Measurements from ENCODE around the gene CEP162. TPM values are rescaled to one million over a fixed set of nuclear protein-coding genes. Genes with fewer than 3 reads are reported as not detected.

Gene CEP162
- total RNA-seq, 1 donor from 2014 or later, result 28.8 TPM

GRCh38 chr6:84183430-84183829, 44.0 kb downstream of the CEP162 start:
- Histone ChIP-seq H3K4me3 (no peak overlapping the region), H3K36me3 (no peaks in the 10 kb centered on the region), H3K79me2 (ENCODE audit: low read depth) (no peaks in the 10 kb centered on the region), H3K4me2 (no peak overlapping the region), H3K9me3 (ENCODE audit: low read depth) (no peaks in the 10 kb centered on the region), H4K20me1 (ENCODE audit: low read depth) (no peaks in the 10 kb centered on the region), H3F3A (ENCODE audit: low read depth) (no peaks in the 10 kb centered on the region), H3K27me3 (no peaks in the 10 kb centered on the region), H2AFZ (replicated peaks) (no peak overlapping the region), H3K9ac (no peak overlapping the region), H3K27ac (no peak overlapping the region), H3K4me1 (no peaks in the 10 kb centered on the region)
- Mint-ChIP-seq H3K27me3 (ENCODE audit: insufficient read depth, low read depth) (no peaks in the 10 kb centered on the region), H3K4me1 (no peaks in the 10 kb centered on the region), H3K4me3 (no peak overlapping the region), H3K9me3 (peaks cover 2% of the 10 kb centered on the region), H3K27ac (no peak overlapping the region), H3K36me3 (peaks cover 16% of the 10 kb centered on the region)
- no peak for DNase-seq (ENCODE audit: low spot score)
- TF ChIP-seq CTCF (IDR thresholded peaks at IDR 0.05) (no peak), EZH2 (IDR thresholded peaks at IDR 0.05) (no peak), EZH2phosphoT487 (IDR thresholded peaks at IDR 0.05) (no peak)

- Histone ChIP-seq H3K27ac (no peak overlapping the region), H3K9me3 (ENCODE audit: low read depth) (no peaks in the 10 kb centered on the region), H3K79me2 (ENCODE audit: low read depth) (no peaks in the 10 kb centered on the region), H3K36me3 (no peaks in the 10 kb centered on the region), H3K4me2 (no peak overlapping the region), H3K27me3 (no peaks in the 10 kb centered on the region), H3F3A (ENCODE audit: low read depth) (no peaks in the 10 kb centered on the region), H2AFZ (replicated peaks) (no peak overlapping the region), H4K20me1 (ENCODE audit: low read depth) (no peaks in the 10 kb centered on the region), H3K4me3 (no peak overlapping the region), H3K9ac (no peak overlapping the region), H3K4me1 (no peaks in the 10 kb centered on the region)
- H3K9me3 Mint-ChIP-seq, result peaks cover 2% of the 10 kb centered on the region
- no peaks in the 10 kb centered on the region for H3K4me1 Mint-ChIP-seq
- H3K4me3 Mint-ChIP-seq, result no peak overlapping the region
- no peak for TF ChIP-seq CTCF (IDR thresholded peaks at IDR 0.05)
- no peak for TF ChIP-seq EZH2phosphoT487 (IDR thresholded peaks at IDR 0.05)
- no peak for TF ChIP-seq EZH2 (IDR thresholded peaks at IDR 0.05)
- no peak for DNase-seq (ENCODE audit: low spot score)
- no peaks in the 10 kb centered on the region for H3K27me3 Mint-ChIP-seq (ENCODE audit: insufficient read depth, low read depth)
- no peak overlapping the region for H3K27ac Mint-ChIP-seq
- H3K36me3 Mint-ChIP-seq, result peaks cover 19% of the 10 kb centered on the region
Observed at GRCh38 chr6:84182001-84182400, 45.4 kb downstream of the CEP162 start.

GRCh38 chr6:84177241-84177640, 50.2 kb downstream of the CEP162 start:
- Histone ChIP-seq H3K27me3 (no peaks in the 10 kb centered on the region), H3K79me2 (ENCODE audit: low read depth) (no peaks in the 10 kb centered on the region), H3K4me3 (no peak overlapping the region), H3K9me3 (ENCODE audit: low read depth) (no peaks in the 10 kb centered on the region), H2AFZ (replicated peaks) (no peak overlapping the region), H3K4me2 (no peak overlapping the region), H3K27ac (no peak overlapping the region), H3F3A (ENCODE audit: low read depth) (no peaks in the 10 kb centered on the region), H3K4me1 (no peaks in the 10 kb centered on the region), H3K36me3 (no peaks in the 10 kb centered on the region), H4K20me1 (ENCODE audit: low read depth) (no peaks in the 10 kb centered on the region), H3K9ac (no peak overlapping the region)
- no peak overlapping the region for H3K4me3 Mint-ChIP-seq
- H3K36me3 Mint-ChIP-seq, result peaks cover 24% of the 10 kb centered on the region
- H3K9me3 Mint-ChIP-seq, result peaks cover 2% of the 10 kb centered on the region
- peak; percentile 10 for DNase-seq (ENCODE audit: low spot score)
- H3K27me3 Mint-ChIP-seq (ENCODE audit: insufficient read depth, low read depth), result no peaks in the 10 kb centered on the region
- no peak for TF ChIP-seq EZH2phosphoT487 (IDR thresholded peaks at IDR 0.05)
- no peak for TF ChIP-seq EZH2 (IDR thresholded peaks at IDR 0.05)
- no peak for TF ChIP-seq CTCF (IDR thresholded peaks at IDR 0.05)
- H3K4me1 Mint-ChIP-seq, result no peaks in the 10 kb centered on the region
- peak overlapping the region; percentile 71 for H3K27ac Mint-ChIP-seq

Measured in neural progenitor cell (in vitro differentiated cells).